HepG2 (cell line): ENCODE data around the gene CYP2A7. TPM values are rescaled to one million over a fixed set of nuclear protein-coding genes. Genes with fewer than 3 reads are reported as not detected.

Source experiments
- ARID3A ChIP-seq: IDR thresholded peaks from 2 replicates; pipeline ENCODE4 v1.6.1; 2012; ENCODE audit warnings: low read depth, low read length, improper control_type of control experiment
- CBFB ChIP-seq: sonication (generic); formaldehyde crosslinking; IDR thresholded peaks from 2 replicates; pipeline ENCODE4 v1.4.0; 2020; ENCODE audit warnings: missing genetic modification reagents
- IRF1 ChIP-seq: sonication (generic); formaldehyde crosslinking; IDR thresholded peaks from 2 replicates; pipeline ENCODE4 v1.4.0; 2020; ENCODE audit warnings: low read depth, mild to moderate bottlenecking, missing genetic modification reagents
- NBN ChIP-seq: fragments of 450-650 bp; conservative IDR thresholded peaks from 2 replicates; pipeline ENCODE4 v1.6.1; 2017
- NFYB ChIP-seq: sonication (generic); formaldehyde crosslinking; IDR thresholded peaks from 2 replicates; pipeline ENCODE4 v1.4.0; 2020; ENCODE audit warnings: missing genetic modification reagents
- PATZ1 ChIP-seq: sonication (generic); formaldehyde crosslinking; IDR thresholded peaks from 2 replicates; pipeline ENCODE4 v1.4.0; 2020; ENCODE audit warnings: missing genetic modification reagents
- RERE ChIP-seq: IDR thresholded peaks from 2 replicates; pipeline ENCODE4 v1.6.1; 2016; ENCODE audit warnings: low read depth, missing genetic modification reagents, missing compliant biosample characterization
- TRIM24 ChIP-seq: sonication (generic); formaldehyde crosslinking; IDR thresholded peaks from 2 replicates; pipeline ENCODE4 v1.8.0; 2022; ENCODE audit warnings: mild to moderate bottlenecking, missing genetic modification reagents
- ZKSCAN5 ChIP-seq: sonication (generic); formaldehyde crosslinking; IDR thresholded peaks from 2 replicates; pipeline ENCODE4 v1.5.1; 2020; ENCODE audit warnings: mild to moderate bottlenecking, missing genetic modification reagents
- ZNF121 ChIP-seq: sonication (generic); formaldehyde crosslinking; IDR thresholded peaks from 2 replicates; pipeline ENCODE4 v1.5.0; 2020; ENCODE audit warnings: mild to moderate bottlenecking, missing genetic modification reagents
- ZNF646 ChIP-seq: sonication (generic); formaldehyde crosslinking; IDR thresholded peaks from 2 replicates; pipeline ENCODE4 v1.9.0; 2021; ENCODE audit warnings: mild to moderate bottlenecking, missing genetic modification reagents
- polyA plus RNA-seq, 8 experiments: library from polyadenylated mRNA; depleted of rRNA in 3 of 8; stranded (reverse) in 7 of 8; unstranded in 1 of 8; fragments of >200 nt; fragmentation: Illumina TruSeq in 4 of 8; extraction: Trizol in 4 of 8; gene quantifications; 2 replicates each; pipeline versions ENCODE4 v1.2.1 to v1.2.3, GENCODE V29; 2011 to 2016; ENCODE audit warnings: low read depth in 4 of 8, missing spikeins in 1 of 8, mixed read lengths in 1 of 8; ENCODE audit not compliant: insufficient read depth in 1 of 8
- total RNA-seq, 5 experiments: library from RNA; depleted of rRNA; stranded (reverse); fragments of >200 nt; fragmentation: Illumina TruSeq; extraction: Trizol; gene quantifications; 2 replicates each; pipeline ENCODE4 v1.2.3, GENCODE V29; 2016; ENCODE audit warnings: low read depth in 1 of 5

Gene CYP2A7
- total and polyA plus RNA-seq, 2 of the 13 experiments (the other 11 are each of a cell fraction or from before 2014, with no cell fraction given) = not detected

GRCh38 chr19:40921005-40921897, 39.2 kb upstream of the CYP2A7 start (continued):
- TF ChIP-seq ZNF646 = no peak
- no peak for TF ChIP-seq NFYB
- peak; percentile 62; the same call in 1 of the 2 replicates for TF ChIP-seq TRIM24
- peak; percentile 57 for TF ChIP-seq ZNF121 (CRISPR knock-in tag)
- peak; percentile 68; the same call in 1 of the 2 replicates for TF ChIP-seq PATZ1
- TF ChIP-seq CBFB (CRISPR knock-in tag) = peak; percentile 60; the same call in 1 of the 2 replicates
- no peak; the same call in 1 of the 2 replicates for TF ChIP-seq ARID3A
- TF ChIP-seq ZKSCAN5 (CRISPR knock-in tag) = no peak
- no peak for TF ChIP-seq NBN
- 0 out of 2 replicates have a peak, but pooled peaks have one; percentile 41 for TF ChIP-seq IRF1 (CRISPR knock-in tag)
- TF ChIP-seq RERE (CRISPR knock-in tag) = peak; percentile 100
